BLaER1 treated with 17β-estradiol and CSF1 and Interleukin-3, amounts not matched to agents 10 nM and 100 nM (cell line): ENCODE results near the gene SDF4.
"Not testable (repeated sequence)": the region's sequence is repeated elsewhere in the genome, so short reads cannot be mapped to it uniquely, and the experiment has no call there.

Experiments used
- H3K27ac ChIP-seq, 11 experiments: shearing (Covaris generic); formaldehyde crosslinking; 2 replicates each; pipeline ENCODE4 v1.8.1; 2022
- H3K27me3 ChIP-seq, 11 experiments: shearing (Covaris generic); formaldehyde crosslinking; 2 replicates each; pipeline ENCODE4 v1.8.1; 2022
- H3K36me3 ChIP-seq, 11 experiments: shearing (Covaris generic); formaldehyde crosslinking; 2 replicates each; pipeline ENCODE4 v1.8.1; 2022
- H3K4me1 ChIP-seq, 10 experiments: shearing (Covaris generic); formaldehyde crosslinking; 2 replicates each; pipeline ENCODE4 v1.8.1; 2022
- H3K4me2 ChIP-seq, 11 experiments: shearing (Covaris generic); formaldehyde crosslinking; 2 replicates each; pipeline ENCODE4 v1.8.1; 2022
- H3K4me3 ChIP-seq, 10 experiments: shearing (Covaris generic); formaldehyde crosslinking; 2 replicates each; pipeline ENCODE4 v1.8.1; 2022
- H3K9ac ChIP-seq, 11 experiments: shearing (Covaris generic); formaldehyde crosslinking; 2 replicates each; pipeline ENCODE4 v1.8.1; 2022
- H3K9me3 ChIP-seq, 11 experiments: shearing (Covaris generic); formaldehyde crosslinking; replicated peaks in 1 of 11; 2 replicates each; pipeline ENCODE4 v1.8.1; 2022
- H4K20me1 ChIP-seq, 11 experiments: shearing (Covaris generic); formaldehyde crosslinking; 2 replicates each; pipeline ENCODE4 v1.8.1; 2022
- Cebpa-rat ChIP-seq, 11 experiments: shearing (Covaris generic); IDR thresholded peaks; 2 replicates each; pipeline ENCODE4 v1.8.1; 2022

The SDF4 gene

DNA sequence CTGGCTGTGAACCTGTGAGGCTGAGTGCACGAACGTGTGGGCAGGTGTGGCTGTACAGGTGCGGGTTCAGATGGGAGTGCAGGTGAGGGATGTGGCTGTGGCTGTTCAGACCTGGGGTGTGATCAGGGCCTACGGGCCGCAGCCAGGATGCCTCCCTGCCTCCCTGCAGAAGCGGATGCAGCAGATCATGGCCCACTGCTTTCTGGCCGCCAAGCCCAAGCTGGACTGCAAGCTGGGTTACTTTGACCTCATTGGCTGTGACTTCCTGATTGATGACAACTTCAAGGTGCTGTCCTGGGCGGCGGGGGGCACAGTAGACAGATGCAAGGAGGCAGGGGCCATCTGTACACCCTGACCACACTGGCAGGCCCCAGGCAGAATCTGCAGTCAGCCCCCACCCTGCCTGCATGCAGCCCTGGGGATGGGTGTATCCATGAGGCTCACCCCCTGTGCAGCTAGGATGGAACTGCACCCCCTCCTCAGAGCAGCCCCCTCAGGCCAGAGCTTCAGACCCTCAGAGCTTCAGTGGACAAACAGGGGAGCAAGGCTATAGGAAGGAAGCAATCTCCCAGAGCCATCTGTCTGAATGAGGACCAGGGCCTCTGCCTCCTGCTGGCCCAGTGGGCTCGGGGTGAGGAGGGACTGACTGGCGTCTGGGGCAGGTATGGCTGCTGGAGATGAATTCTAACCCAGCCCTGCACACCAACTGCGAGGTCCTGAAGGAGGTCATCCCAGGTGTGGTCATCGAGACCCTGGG, 35.2 kb downstream of the SDF4 start:
- Histone ChIP-seq H3K27me3 (peaks cover 0 to 20% (median 15%) of the 10 kb centered on the region in 11 experiments; a peak in 19 of 22 replicates), H3K27ac (no peak overlapping the region), H3K9ac (no peak overlapping the region), H3K4me3 (no peak overlapping the region), H3K4me2 (no peak overlapping the region), H4K20me1 (no peaks in the 10 kb centered on the region), H3K9me3 (peaks cover 26 to 49% (median 38%) of the 10 kb centered on the region in 11 experiments), H3K36me3 (no peaks in the 10 kb centered on the region), H3K4me1 (peaks cover 0 to 26% (median 15%) of the 10 kb centered on the region in 10 experiments; a peak in 19 of 20 replicates)
- no peak for TF ChIP-seq Cebpa-rat (IDR thresholded peaks at IDR 0.05)

DNA sequence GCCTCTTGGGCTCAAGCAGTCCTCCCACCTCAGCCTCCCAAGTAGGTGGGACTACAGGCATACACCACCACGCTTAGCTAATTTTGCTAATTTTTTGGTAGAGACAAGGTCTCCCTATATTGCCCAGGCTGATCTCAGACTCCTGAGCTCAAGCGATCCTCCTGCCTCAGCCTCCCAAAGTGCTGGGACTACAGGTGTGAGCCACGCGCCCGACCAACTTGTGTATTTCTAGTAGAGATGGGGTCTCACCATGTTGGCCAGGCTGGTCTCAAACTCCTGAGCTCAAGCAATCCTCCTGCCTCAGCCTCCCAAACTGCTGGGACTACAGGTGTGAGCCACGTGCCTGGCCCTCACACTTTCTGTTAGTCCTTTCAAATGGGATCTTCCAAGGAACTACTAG, 36.1 kb downstream of the SDF4 start:
- not testable (repeated sequence) for H4K20me1 ChIP-seq, H3K4me2 ChIP-seq, H3K27ac ChIP-seq, H3K36me3 ChIP-seq, H3K9ac ChIP-seq, H3K4me3 ChIP-seq
- H3K4me1 ChIP-seq, result peaks cover 0 to 24% (median 13%) of the 10 kb centered on the region in 10 experiments; a peak in 19 of 20 replicates
- H3K27me3 ChIP-seq, result peaks cover 0 to 12% (median 7%) of the 10 kb centered on the region in 11 experiments; a peak in 19 of 22 replicates
- peaks cover 30 to 53% (median 45%) of the 10 kb centered on the region in 11 experiments for H3K9me3 ChIP-seq

DNA sequence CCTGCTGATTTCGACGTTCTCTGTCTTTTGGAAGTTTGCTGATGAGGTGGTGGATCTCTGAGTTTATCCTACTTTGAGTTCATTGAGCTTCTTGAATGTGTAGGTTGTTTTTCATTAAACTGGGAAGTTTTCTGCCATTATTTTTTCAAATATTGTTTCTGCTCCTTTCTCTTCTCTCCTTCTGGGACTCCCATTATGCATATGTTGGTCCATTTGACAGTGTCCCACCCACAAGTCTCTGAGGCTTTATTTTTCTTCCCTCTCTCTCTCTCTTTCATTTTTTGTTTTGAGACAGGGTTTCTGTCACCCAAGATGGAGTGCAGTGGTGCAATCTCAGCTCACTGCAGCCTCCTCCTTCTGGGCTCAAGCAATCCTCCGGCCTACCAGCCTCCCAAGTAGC, 37.1 kb downstream of the SDF4 start:
- Histone ChIP-seq H3K36me3 (no peaks in the 10 kb centered on the region), H3K4me1 (peaks cover under 1 to 14% (median 4%) of the 10 kb centered on the region in 10 experiments; a peak in 14 of 20 replicates), H3K4me3 (no peak overlapping the region), H3K27me3 (peaks cover 0 to 2% (median 0%) of the 10 kb centered on the region in 11 experiments; a peak in 3 of 22 replicates), H3K27ac (no peak overlapping the region), H3K9me3 (peaks cover 30 to 55% (median 46%) of the 10 kb centered on the region in 11 experiments), H3K4me2 (no peak overlapping the region), H3K9ac (no peak overlapping the region), H4K20me1 (no peaks in the 10 kb centered on the region)
- TF ChIP-seq Cebpa-rat (IDR thresholded peaks at IDR 0.05), result no peak

DNA sequence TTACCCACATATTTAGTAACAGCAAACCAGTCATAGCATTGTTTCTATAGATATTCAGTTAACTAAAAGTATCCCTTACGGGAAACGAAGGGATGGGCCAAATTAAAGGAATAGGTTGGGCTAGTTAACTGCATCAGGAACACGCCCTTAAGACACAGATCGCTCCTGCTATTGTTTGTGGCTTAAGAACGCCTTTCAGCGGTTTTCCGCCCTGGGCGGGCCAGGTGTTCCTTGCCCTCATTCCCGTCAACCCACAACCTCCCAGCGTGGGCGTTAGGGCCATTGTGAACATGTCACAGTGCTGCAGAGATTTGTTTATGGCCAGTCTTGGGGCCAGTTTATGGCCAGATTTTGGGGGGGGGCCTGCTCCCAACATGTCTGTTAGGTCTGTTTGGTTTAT, 40.1 kb downstream of the SDF4 start:
- no peak overlapping the region for H3K4me3 ChIP-seq
- H3K9ac ChIP-seq, result no peak overlapping the region
- peaks cover 30 to 55% (median 46%) of the 10 kb centered on the region in 11 experiments for H3K9me3 ChIP-seq
- H3K4me1 ChIP-seq, result peaks cover 0 to 16% (median 11%) of the 10 kb centered on the region in 10 experiments; a peak in 13 of 20 replicates
- H3K27ac ChIP-seq, result no peak overlapping the region
- no peaks in the 10 kb centered on the region for H4K20me1 ChIP-seq
- no peaks in the 10 kb centered on the region for H3K36me3 ChIP-seq
- no peak for TF ChIP-seq Cebpa-rat (IDR thresholded peaks at IDR 0.05)
- no peak overlapping the region for H3K4me2 ChIP-seq
- H3K27me3 ChIP-seq, result peaks cover 0 to 12% (median 0%) of the 10 kb centered on the region in 11 experiments; a peak in 2 of 22 replicates

DNA sequence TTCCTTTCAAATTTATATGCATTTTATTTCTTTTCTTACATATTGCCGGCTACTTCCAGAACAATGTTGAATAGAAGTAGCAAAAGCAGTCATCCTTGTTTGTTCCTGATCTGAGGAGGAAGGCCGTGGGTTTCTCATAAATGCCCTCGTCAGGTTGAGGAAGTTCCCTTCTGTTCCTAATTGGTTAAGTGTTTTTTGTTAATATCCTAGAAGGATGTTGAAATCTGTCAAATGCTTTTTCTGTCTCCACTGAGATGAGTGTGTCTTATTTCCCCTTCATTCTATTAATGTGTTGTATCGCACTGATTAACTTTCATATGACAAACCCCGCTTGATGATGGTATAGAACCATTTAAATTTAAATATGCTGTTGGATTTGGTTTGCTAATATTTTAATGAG, 42.7 kb downstream of the SDF4 start:
- Histone ChIP-seq H3K9ac (no peak overlapping the region), H3K4me2 (peak overlapping the region in 7 of 11 experiments; percentile 20 to 70 (median 43); a peak in 13 of 22 replicates)
- no peak for TF ChIP-seq Cebpa-rat (IDR thresholded peaks at IDR 0.05)

DNA sequence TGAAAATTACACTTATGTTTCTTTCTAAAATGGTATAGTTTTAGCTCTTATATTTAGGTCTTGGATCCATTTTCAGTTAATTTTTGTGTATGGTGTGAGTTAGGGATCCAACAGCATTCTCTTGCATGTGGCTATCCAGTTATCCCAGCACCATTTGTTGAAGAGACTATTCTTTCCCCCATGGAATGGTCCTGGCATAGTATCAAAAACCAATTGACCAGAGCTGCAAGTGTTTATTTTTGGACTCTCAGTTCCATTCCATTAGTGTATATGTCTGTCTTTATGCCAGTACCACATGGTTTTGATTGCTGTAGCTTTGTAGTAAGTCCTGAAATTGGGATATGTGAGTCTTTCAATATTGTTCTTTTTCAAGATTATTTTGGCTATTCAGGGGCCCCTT, 43.9 kb downstream of the SDF4 start:
- Histone ChIP-seq H4K20me1 (peaks cover 0 to 11% (median 0%) of the 10 kb centered on the region in 11 experiments; a peak in 1 of 22 replicates), H3K4me1 (peaks cover 20 to 39% (median 27%) of the 10 kb centered on the region in 10 experiments), H3K4me2 (no peak overlapping the region), H3K36me3 (no peaks in the 10 kb centered on the region), H3K9ac (no peak overlapping the region), H3K9me3 (peaks cover 12 to 26% (median 21%) of the 10 kb centered on the region in 11 experiments; a peak in 21 of 22 replicates), H3K4me3 (no peak overlapping the region), H3K27me3 (peaks cover 0 to 13% (median 5%) of the 10 kb centered on the region in 11 experiments; a peak in 9 of 22 replicates), H3K27ac (no peak overlapping the region)
- TF ChIP-seq Cebpa-rat (IDR thresholded peaks at IDR 0.05), result no peak

More for the DNA sequence above, 42.7 kb downstream of the SDF4 start:
- H3K27me3 ChIP-seq, result peaks cover 0 to 12% (median 0%) of the 10 kb centered on the region in 11 experiments; a peak in 3 of 22 replicates
- H3K9me3 ChIP-seq, result peaks cover 12 to 36% (median 28%) of the 10 kb centered on the region in 11 experiments; a peak in 21 of 22 replicates
- H3K27ac ChIP-seq, result no peak overlapping the region
- H3K4me3 ChIP-seq, result no peak overlapping the region
- no peaks in the 10 kb centered on the region for H4K20me1 ChIP-seq
- no peaks in the 10 kb centered on the region for H3K36me3 ChIP-seq
- peaks cover 9 to 29% (median 23%) of the 10 kb centered on the region in 10 experiments for H3K4me1 ChIP-seq

DNA sequence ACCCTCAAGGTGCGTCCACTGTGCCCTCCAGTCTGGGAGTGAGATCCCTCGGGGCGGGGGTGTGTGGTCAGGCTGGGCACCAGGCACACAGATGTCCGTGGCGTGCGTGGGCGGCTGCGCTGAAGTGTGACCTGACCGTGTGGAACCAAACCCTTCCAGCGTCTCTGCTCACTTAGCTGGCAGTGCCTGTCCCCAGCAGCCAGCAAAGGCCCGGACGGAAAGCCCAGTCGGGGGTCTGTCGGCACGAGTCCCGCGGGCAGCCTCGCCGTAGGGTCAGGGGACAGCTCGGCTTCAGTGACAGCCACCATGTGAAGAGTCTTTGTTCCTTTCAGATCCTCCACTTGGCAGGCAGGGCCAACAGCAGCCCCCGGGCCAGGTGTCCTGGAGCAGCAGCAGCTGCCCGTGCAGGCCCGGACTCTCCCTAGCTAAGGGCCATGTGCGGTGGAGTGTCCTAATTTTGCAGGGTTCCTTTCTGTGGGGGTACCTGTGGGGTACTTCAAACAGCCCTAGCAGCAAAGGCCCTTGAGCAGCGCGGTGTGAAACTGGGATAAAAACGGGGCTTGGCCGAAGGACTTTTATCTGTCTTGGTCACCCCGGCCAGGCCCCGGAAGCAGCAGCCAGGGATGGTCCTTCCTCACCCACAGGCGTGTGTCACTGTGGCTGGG, 46.6 kb downstream of the SDF4 start:
- Histone ChIP-seq H3K4me1 (peaks cover 36 to 60% (median 48%) of the 10 kb centered on the region in 10 experiments), H3K36me3 (no peaks in the 10 kb centered on the region), H3K4me3 (no peak overlapping the region), H4K20me1 (peaks cover 0 to 17% (median 0%) of the 10 kb centered on the region in 11 experiments; a peak in 1 of 22 replicates), H3K4me2 (peak overlapping the region; percentile 3 to 70 (median 56); a peak in 21 of 22 replicates), H3K9ac (no peak overlapping the region; a peak in 1 of 22 replicates), H3K9me3 (no peaks in the 10 kb centered on the region), H3K27me3 (peaks cover 0 to 26% (median 12%) of the 10 kb centered on the region in 11 experiments; a peak in 14 of 22 replicates), H3K27ac (no peak overlapping the region)
- no peak for TF ChIP-seq Cebpa-rat (IDR thresholded peaks at IDR 0.05)

DNA sequence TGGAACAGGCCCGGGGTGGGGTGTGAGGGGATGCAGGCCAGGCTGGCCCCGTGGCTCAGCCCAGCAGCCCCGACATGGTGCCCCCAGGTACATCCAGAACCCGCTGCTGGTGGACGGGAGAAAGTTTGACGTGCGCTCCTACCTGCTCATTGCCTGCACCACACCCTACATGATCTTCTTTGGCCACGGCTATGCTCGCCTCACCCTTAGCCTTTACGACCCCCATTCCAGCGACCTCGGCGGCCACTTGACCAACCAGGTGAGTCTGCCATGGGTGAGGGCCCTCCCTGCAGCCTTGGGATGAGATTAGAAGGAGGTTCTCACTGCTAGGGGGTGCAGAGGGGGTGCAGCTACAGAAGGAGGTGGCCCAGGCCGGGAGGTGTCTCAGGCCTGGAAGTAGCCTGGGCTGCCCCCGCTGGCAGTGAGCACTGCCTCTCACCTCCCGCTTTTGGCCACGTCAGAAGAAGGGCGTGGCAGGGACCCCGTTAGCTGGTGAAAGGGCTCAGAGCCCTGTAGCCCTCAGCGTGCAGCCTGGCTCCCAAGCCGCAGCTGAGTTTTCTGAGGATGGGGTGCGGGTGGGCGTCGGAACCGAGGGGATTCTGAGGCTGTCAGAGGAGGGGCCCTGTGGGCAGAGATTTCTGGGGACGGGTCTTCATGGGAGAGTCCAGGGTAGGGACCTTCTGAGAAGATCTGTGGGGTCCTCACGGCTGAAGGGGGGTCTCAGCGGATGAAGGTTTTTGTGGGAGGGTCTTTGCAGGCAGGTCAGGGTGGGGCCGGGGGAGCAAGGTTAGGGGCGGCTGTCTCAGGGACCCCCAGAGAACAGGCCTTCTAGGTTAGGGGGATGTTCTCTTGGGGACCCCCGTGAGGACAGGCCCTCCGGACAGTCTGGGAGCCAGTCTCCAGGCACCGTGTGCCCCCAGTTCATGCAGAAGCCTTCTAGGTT, 47.7 kb downstream of the SDF4 start:
- peaks cover 0 to 36% (median 8%) of the 10 kb centered on the region in 11 experiments; a peak in 15 of 22 replicates for H3K27me3 ChIP-seq
- peak overlapping the region in 5 of 11 experiments; percentile 61 to 72 (median 68); a peak in 8 of 22 replicates for H3K4me2 ChIP-seq
- H3K36me3 ChIP-seq, result no peaks in the 10 kb centered on the region
- H3K4me3 ChIP-seq, result no peak overlapping the region
- H3K9me3 ChIP-seq, result no peaks in the 10 kb centered on the region
- H3K27ac ChIP-seq, result no peak overlapping the region
- H4K20me1 ChIP-seq, result peaks cover 0 to 27% (median 7%) of the 10 kb centered on the region in 11 experiments; a peak in 11 of 22 replicates
- no peak overlapping the region for H3K9ac ChIP-seq
- H3K4me1 ChIP-seq, result peaks cover 36 to 64% (median 55%) of the 10 kb centered on the region in 10 experiments
- TF ChIP-seq Cebpa-rat (IDR thresholded peaks at IDR 0.05), result no peak
